Cardiac muscle cell (in vitro differentiated cells and primary cell): ENCODE results near the gene C1QTNF3. TPM values are rescaled to one million over a fixed set of nuclear protein-coding genes. Genes with fewer than 3 reads are reported as not detected.

ENCODE experiments used
- DNase-seq, 2 donors: peaks; one replicate each; pipeline versions ENCODE4 v3.0.0 to v3.0.0-alpha.2; 2010 to 2017; ENCODE audit warnings: low read depth in 1 of 2, low spot score in 1 of 2
- H3K27ac ChIP-seq: fragments of 200-600 bp; sonication (generic); 2 replicates; pipeline ENCODE4 v1.5.1; 2016
- H3K27me3 ChIP-seq: fragments of 200-600 bp; sonication (generic); 2 replicates; pipeline ENCODE4 v1.6.0; 2016; ENCODE audit warnings: control low read depth
- H3K36me3 ChIP-seq: fragments of 200-600 bp; sonication (generic); 2 replicates; pipeline ENCODE4 v1.5.1; 2016; ENCODE audit warnings: control low read depth
- H3K4me1 ChIP-seq: fragments of 200-600 bp; sonication (generic); 2 replicates; pipeline ENCODE4 v1.8.1; 2017; ENCODE audit warnings: low read depth, mild to moderate bottlenecking, mixed run types
- H3K4me3 ChIP-seq: fragments of 200-600 bp; sonication (generic); 2 replicates; pipeline ENCODE4 v1.5.1; 2016; ENCODE audit warnings: mild to moderate bottlenecking
- H3K9me3 ChIP-seq: fragments of 200-600 bp; sonication (generic); 2 replicates; pipeline ENCODE4 v1.5.1; 2017; ENCODE audit warnings: low read depth, mild to moderate bottlenecking, control low read depth
- polyA plus RNA-seq: library from polyadenylated mRNA; unstranded; fragments of >200 nt; fragmentation: Nextera tagmentation; extraction: Ambion mirVana; gene quantifications from 2 replicates; pipeline ENCODE4 v1.2.1, GENCODE V29; 2016
- total RNA-seq: library from RNA; depleted of rRNA; stranded (reverse); fragments of >200 nt; gene quantifications from 2 replicates; pipeline ENCODE4 v1.2.3, GENCODE V29; 2016
- TF ChIP-seq, protein P1 (sequence below): IDR thresholded peaks from 2 replicates; pipeline ENCODE4 v1.5.1; 2012; ENCODE audit warnings: low read depth, mild to moderate bottlenecking, low read length

C1QTNF3 gene
- total and polyA plus RNA-seq, 2 experiments from 2014 or later, result 0.91 to 4.6 TPM

GRCh38 chr5:34051374-34051980, 8.5 kb upstream of the C1QTNF3 start:
- TF ChIP-seq, protein P1, sequence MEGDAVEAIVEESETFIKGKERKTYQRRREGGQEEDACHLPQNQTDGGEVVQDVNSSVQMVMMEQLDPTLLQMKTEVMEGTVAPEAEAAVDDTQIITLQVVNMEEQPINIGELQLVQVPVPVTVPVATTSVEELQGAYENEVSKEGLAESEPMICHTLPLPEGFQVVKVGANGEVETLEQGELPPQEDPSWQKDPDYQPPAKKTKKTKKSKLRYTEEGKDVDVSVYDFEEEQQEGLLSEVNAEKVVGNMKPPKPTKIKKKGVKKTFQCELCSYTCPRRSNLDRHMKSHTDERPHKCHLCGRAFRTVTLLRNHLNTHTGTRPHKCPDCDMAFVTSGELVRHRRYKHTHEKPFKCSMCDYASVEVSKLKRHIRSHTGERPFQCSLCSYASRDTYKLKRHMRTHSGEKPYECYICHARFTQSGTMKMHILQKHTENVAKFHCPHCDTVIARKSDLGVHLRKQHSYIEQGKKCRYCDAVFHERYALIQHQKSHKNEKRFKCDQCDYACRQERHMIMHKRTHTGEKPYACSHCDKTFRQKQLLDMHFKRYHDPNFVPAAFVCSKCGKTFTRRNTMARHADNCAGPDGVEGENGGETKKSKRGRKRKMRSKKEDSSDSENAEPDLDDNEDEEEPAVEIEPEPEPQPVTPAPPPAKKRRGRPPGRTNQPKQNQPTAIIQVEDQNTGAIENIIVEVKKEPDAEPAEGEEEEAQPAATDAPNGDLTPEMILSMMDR, result no peak
- no peaks in the 10 kb centered on the region for H3K36me3 ChIP-seq
- no peak for DNase-seq
- H3K9me3 ChIP-seq, result no peaks in the 10 kb centered on the region
- peaks cover 18% of the 10 kb centered on the region for H3K4me1 ChIP-seq
- no peaks in the 10 kb centered on the region for H3K27me3 ChIP-seq
- no peak overlapping the region for H3K4me3 ChIP-seq
- no peak overlapping the region for H3K27ac ChIP-seq

DNA sequence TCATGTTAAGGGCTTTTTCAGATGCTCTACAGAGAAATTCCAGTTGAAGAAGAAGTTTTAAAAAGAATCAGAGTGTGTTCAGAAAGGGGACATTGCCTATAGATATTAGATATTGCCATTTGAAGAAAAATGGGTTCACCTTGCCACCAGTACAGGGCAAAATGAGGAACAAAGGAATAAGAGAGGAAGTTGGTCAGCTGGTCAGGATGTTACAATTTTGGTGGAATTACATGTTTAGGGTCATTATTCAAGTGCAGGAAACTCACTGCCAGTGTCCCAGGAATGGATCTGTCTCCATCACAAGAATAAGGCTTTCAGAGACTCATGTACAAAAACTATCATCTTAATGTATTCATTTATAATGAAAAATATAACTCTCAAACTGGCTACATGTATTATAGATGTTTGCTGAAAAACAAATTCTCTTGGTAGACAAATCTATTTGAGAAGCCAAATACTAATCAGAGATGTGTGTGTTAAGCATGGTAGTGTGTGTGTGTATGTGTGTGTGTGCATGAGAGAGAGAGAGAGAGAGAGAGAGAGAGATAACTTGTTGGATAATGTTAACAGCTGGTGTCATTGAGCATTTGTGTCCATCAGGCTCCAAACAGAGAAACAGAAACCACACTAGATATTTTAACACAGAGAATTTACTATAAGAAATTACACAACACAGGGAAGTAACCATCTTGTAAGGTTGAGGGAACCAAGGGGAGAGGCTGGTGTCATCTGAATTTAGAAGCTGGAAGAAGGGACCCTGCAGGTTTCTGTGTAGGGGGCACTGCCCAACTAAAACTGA, 5.0 kb upstream of the C1QTNF3 start:
- no peak for DNase-seq
- Histone ChIP-seq H3K27ac (no peak overlapping the region), H3K4me3 (no peak overlapping the region), H3K36me3 (no peaks in the 10 kb centered on the region), H3K27me3 (no peaks in the 10 kb centered on the region), H3K4me1 (peaks cover 2% of the 10 kb centered on the region), H3K9me3 (no peaks in the 10 kb centered on the region)
- TF ChIP-seq, protein P1, result no peak

DNA sequence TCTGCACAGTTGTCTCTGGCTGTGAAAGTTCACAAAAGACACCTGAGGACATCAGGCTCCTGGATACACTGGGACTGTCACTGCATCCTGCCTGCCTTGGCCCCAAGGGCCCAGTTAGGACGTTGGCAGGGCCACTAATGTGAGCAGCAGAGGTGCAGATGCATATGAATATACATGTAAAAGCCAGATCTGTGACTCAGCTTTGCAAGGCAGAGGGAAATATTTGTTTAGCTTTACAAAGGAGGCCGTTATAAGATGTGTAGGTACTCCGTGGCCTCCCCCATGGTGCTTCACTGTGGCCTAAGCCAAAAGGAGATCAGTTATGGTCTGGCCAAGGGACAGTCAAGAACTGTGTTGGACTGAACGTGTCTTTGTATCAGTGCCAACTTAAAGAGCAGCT, 4.1 kb upstream of the C1QTNF3 start:
- Histone ChIP-seq H3K4me3 (no peak overlapping the region), H3K36me3 (no peaks in the 10 kb centered on the region), H3K27ac (no peak overlapping the region), H3K9me3 (no peaks in the 10 kb centered on the region), H3K27me3 (no peaks in the 10 kb centered on the region), H3K4me1 (no peaks in the 10 kb centered on the region)
- TF ChIP-seq, protein P1, result no peak
- DNase-seq, result no peak

GRCh38 chr5:34045996-34046395, 3.0 kb upstream of the C1QTNF3 start:
- H3K27me3 ChIP-seq, result no peaks in the 10 kb centered on the region
- no peak overlapping the region for H3K4me3 ChIP-seq
- no peaks in the 10 kb centered on the region for H3K36me3 ChIP-seq
- DNase-seq, result no peak
- H3K4me1 ChIP-seq, result no peaks in the 10 kb centered on the region
- H3K9me3 ChIP-seq, result no peaks in the 10 kb centered on the region
- TF ChIP-seq, protein P1, result no peak
- H3K27ac ChIP-seq, result no peak overlapping the region

GRCh38 chr5:34045023-34045422, 2.0 kb upstream of the C1QTNF3 start:
- Histone ChIP-seq H3K9me3 (no peaks in the 10 kb centered on the region), H3K4me3 (no peak overlapping the region), H3K4me1 (no peaks in the 10 kb centered on the region), H3K27me3 (no peaks in the 10 kb centered on the region), H3K36me3 (no peaks in the 10 kb centered on the region), H3K27ac (no peak overlapping the region)
- DNase-seq, result no peak
- TF ChIP-seq, protein P1, result no peak
